Caco-2 (cell line): ENCODE data around the gene GSTT2. TPM values are rescaled to one million over a fixed set of nuclear protein-coding genes. Genes with fewer than 3 reads are reported as not detected.

Experiments
- BruUV-seq: library from RNA; stranded (reverse); fragments of 400-500 nt; replicated peaks from 2 replicates; lab custom pipeline; 2021; lab: Mats Ljungman, UMichigan
- CTCF ChIA-PET: fragments of 300-600 bp; sonication (Branson Sonifier 250); formaldehyde crosslinking; loops from one replicate; lab custom pipeline; 2022; ENCODE audit warnings: antibody characterized with exemption; lab: Charles Lee
- POLR2A ChIA-PET: fragments of 300-600 bp; sonication (Branson Sonifier 250); formaldehyde crosslinking; loops from one replicate; lab custom pipeline; 2022; ENCODE audit warnings: antibody characterized with exemption; lab: Charles Lee
- DNase-seq, 2 experiments: peaks; one replicate each; pipeline versions ENCODE4 v3.0.0 to v3.0.0-alpha.2; 2020 to 2022
- H3K27me3 ChIP-seq: replicated peaks from 2 replicates; pipeline ENCODE4 v1.6.0; 2011; ENCODE audit warnings: low read length; ENCODE audit not compliant: control insufficient read depth, insufficient read depth
- H3K36me3 ChIP-seq: 2 replicates; pipeline ENCODE4 v1.5.1; 2011; ENCODE audit warnings: low read length; ENCODE audit not compliant: control insufficient read depth, insufficient read depth
- H3K4me1 ChIP-seq: fragments of 250-450 bp; sonication (Bioruptor Pico); 2 replicates; pipeline ENCODE4 v1.5.1; 2020; ENCODE audit warnings: mild to moderate bottlenecking
- H3K4me3 ChIP-seq: 2 replicates; pipeline ENCODE4 v1.5.1; 2011; ENCODE audit warnings: low read depth, mild to moderate bottlenecking, control low read depth, low read length
- H3K9me3 ChIP-seq: fragments of 250-450 bp; sonication (Bioruptor Pico); 2 replicates; pipeline ENCODE4 v1.5.1; 2020; ENCODE audit warnings: mild to moderate bottlenecking, moderate library complexity
- H3K27ac Mint-ChIP-seq: one replicate; pipeline ENCODE4 v1.8.0; 2022; ENCODE audit warnings: mixed read lengths; ENCODE audit not compliant: unreplicated experiment
- H3K27me3 Mint-ChIP-seq: one replicate; pipeline ENCODE4 v1.8.0; 2022; ENCODE audit warnings: mixed read lengths; ENCODE audit not compliant: insufficient read depth, unreplicated experiment
- H3K36me3 Mint-ChIP-seq: one replicate; pipeline ENCODE4 v1.8.0; 2022; ENCODE audit warnings: mild to moderate bottlenecking, mixed read lengths; ENCODE audit not compliant: insufficient read depth, unreplicated experiment
- H3K4me1 Mint-ChIP-seq: one replicate; pipeline ENCODE4 v1.8.0; 2022; ENCODE audit warnings: low read depth, mixed read lengths; ENCODE audit not compliant: unreplicated experiment
- H3K4me3 Mint-ChIP-seq: one replicate; pipeline ENCODE4 v1.8.0; 2022; ENCODE audit warnings: mild to moderate bottlenecking, moderate library complexity, mixed read lengths; ENCODE audit not compliant: unreplicated experiment
- H3K9me3 Mint-ChIP-seq: one replicate; pipeline ENCODE4 v1.8.0; 2022; ENCODE audit warnings: mixed read lengths; ENCODE audit not compliant: unreplicated experiment
- CTCF ChIP-seq, 2 experiments: fragments of 200-600 bp in 1 of 2; IDR thresholded peaks; 1 replicate in 1 of 2; 2 replicates in 1 of 2; pipeline versions ENCODE4 v1.5.1 to v1.8.0; 2011 to 2022; ENCODE audit warnings: antibody characterized with exemption in 1 of 2, control low read depth in 1 of 2, inconsistent platforms in 1 of 2, low read depth in 1 of 2, low read length in 1 of 2, mild to moderate bottlenecking in 1 of 2, moderate library complexity in 1 of 2; ENCODE audit not compliant: insufficient read depth in 1 of 2, severe bottlenecking in 1 of 2, unreplicated experiment in 1 of 2
- intact Hi-C: fragments of 100-400 bp; cut with micrococcal nuclease; formaldehyde crosslinking; loops from one replicate; pipeline ENCODE4 v1.10.0; 2022; ENCODE audit not compliant: unreplicated experiment
- total RNA-seq: library from RNA; stranded (reverse); gene quantifications from 2 replicates; pipeline ENCODE4 v1.2.3, GENCODE V29; 2022

Gene GSTT2
- total RNA-seq, 1 experiment from 2014 or later = 0.82 TPM

- no peak for DNase-seq
- no peaks in the 10 kb centered on the region for H3K36me3 ChIP-seq
- no peak overlapping the region for H3K4me3 ChIP-seq
- H3K27ac Mint-ChIP-seq = peak overlapping the region; percentile 65
- H3K9me3 Mint-ChIP-seq = peaks cover 12% of the 10 kb centered on the region
- peaks cover 26% of the 10 kb centered on the region for H3K4me1 ChIP-seq
- intact Hi-C loops = no loop called here
- ChIA-PET POLR2A (no interaction called here), CTCF (no interaction called here)
- peak overlapping the region; percentile 28 for H3K4me3 Mint-ChIP-seq
- BruUV-seq = no TSS peak
- peaks cover 25% of the 10 kb centered on the region for H3K4me1 Mint-ChIP-seq
- H3K27me3 ChIP-seq = no peaks in the 10 kb centered on the region
- TF ChIP-seq CTCF (IDR thresholded peaks at IDR 0.05; ENCODE audit: insufficient read depth in 1 of 2, low read depth in 1 of 2, low read length in 1 of 2, severe bottlenecking in 1 of 2, unreplicated experiment in 1 of 2) = no peak
- H3K27me3 Mint-ChIP-seq = no peaks in the 10 kb centered on the region
- H3K36me3 Mint-ChIP-seq = peaks cover 15% of the 10 kb centered on the region
- peaks cover 11% of the 10 kb centered on the region; the same call in 1 of the 2 replicates for H3K9me3 ChIP-seq
These were observed 28.7 kb downstream of the GSTT2 start for GRCh38 chr22:24008381-24009226.

GRCh38 chr22:24009227-24010017, 29.5 kb downstream of the GSTT2 start:
- peak overlapping the region; percentile 65 for H3K27ac Mint-ChIP-seq
- H3K36me3 Mint-ChIP-seq = peaks cover 15% of the 10 kb centered on the region
- peaks cover 11% of the 10 kb centered on the region; the same call in 1 of the 2 replicates for H3K9me3 ChIP-seq
- no peaks in the 10 kb centered on the region for H3K36me3 ChIP-seq
- BruUV-seq = no TSS peak
- no peaks in the 10 kb centered on the region for H3K27me3 ChIP-seq
- POLR2A ChIA-PET = interaction anchor here (0.6 kb wide), 1 partner anchor 16 kb away, joined by 5 read pairs; no protein-coding TSS in a partner anchor
- CTCF ChIA-PET = no interaction called here
- peaks cover 29% of the 10 kb centered on the region for H3K4me1 Mint-ChIP-seq
- no peak for TF ChIP-seq CTCF (IDR thresholded peaks at IDR 0.05; ENCODE audit: insufficient read depth in 1 of 2, low read depth in 1 of 2, low read length in 1 of 2, severe bottlenecking in 1 of 2, unreplicated experiment in 1 of 2)
- intact Hi-C loops = no loop called here
- H3K9me3 Mint-ChIP-seq = peaks cover 12% of the 10 kb centered on the region
- H3K4me1 ChIP-seq = peaks cover 26% of the 10 kb centered on the region
- no peak overlapping the region for H3K4me3 ChIP-seq
- DNase-seq = peak; percentile 38 to 52
- H3K27me3 Mint-ChIP-seq = no peaks in the 10 kb centered on the region
- peak overlapping the region; percentile 28 for H3K4me3 Mint-ChIP-seq

DNA sequence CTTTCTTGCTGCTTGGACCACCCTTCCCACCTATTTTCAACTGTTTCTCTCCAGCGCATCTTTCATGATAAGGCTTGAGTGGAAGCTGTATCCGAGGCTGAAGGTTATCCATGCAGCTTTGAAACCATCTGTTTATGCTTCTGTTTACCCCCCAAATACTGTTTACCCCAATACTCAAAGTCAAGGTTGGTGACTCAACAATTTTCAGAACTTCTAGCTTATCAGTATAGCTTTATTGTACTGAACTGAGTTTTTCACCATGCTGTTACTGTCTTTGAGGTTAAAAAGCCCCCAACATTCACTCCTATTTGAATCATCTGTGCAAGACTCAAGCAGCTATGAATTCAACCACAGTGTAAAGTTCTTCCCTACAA, 30.1 kb downstream of the GSTT2 start:
- H3K27ac Mint-ChIP-seq = peak overlapping the region; percentile 93
- H3K4me3 Mint-ChIP-seq = no peak overlapping the region
- no TSS peak for BruUV-seq
- no peaks in the 10 kb centered on the region for H3K27me3 Mint-ChIP-seq
- H3K9me3 ChIP-seq = peaks cover 11% of the 10 kb centered on the region; the same call in 1 of the 2 replicates
- ChIA-PET CTCF (no interaction called here), POLR2A (interaction anchor here (0.6 kb wide), 1 partner anchor 17 kb away, joined by 5 read pairs; no protein-coding TSS in a partner anchor)
- TF ChIP-seq CTCF (IDR thresholded peaks at IDR 0.05; ENCODE audit: insufficient read depth in 1 of 2, low read depth in 1 of 2, low read length in 1 of 2, severe bottlenecking in 1 of 2, unreplicated experiment in 1 of 2) = no peak
- H3K36me3 Mint-ChIP-seq = peaks cover 15% of the 10 kb centered on the region
- intact Hi-C loops = no loop called here
- H3K36me3 ChIP-seq = no peaks in the 10 kb centered on the region
- no peak for DNase-seq
- peaks cover 26% of the 10 kb centered on the region for H3K4me1 ChIP-seq
- no peaks in the 10 kb centered on the region for H3K27me3 ChIP-seq
- peaks cover 12% of the 10 kb centered on the region for H3K9me3 Mint-ChIP-seq
- H3K4me3 ChIP-seq = no peak overlapping the region
- peaks cover 33% of the 10 kb centered on the region for H3K4me1 Mint-ChIP-seq
